ENCODE measurements around the gene AMER2.

DNA sequence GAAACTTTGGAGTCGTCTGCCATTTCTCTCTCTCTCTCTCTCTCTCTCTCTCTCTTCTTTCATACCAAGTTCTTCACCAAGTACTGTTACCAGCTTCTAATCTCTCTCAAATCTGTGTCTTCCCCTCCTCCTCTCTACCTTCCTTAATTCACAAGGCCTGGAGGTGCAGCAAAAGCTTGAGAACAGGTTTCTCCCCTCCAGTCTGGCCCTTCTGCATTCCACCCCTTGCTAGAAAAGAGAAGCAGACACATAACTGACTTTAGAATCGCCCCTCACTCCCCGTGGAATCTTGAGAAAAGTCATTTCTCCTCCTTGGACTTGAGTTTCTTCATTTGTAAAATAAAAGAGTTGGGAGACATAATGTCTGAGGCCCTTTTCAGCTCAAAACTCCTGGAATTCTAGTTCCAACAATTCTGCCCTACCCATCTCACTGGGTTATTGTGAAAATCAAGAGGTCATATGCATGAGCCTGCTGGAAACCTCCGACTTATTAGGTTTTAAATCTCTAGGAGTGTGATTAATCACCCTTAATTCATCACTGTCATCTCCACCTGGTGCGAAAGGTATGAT, 20.4 kb downstream of the AMER2 start:
- TF ChIP-seq SUZ12 (IDR thresholded peaks at IDR 0.05; ENCODE audit: extremely low read depth, insufficient read depth, insufficient read length), result no peak
- no peak for TF ChIP-seq YY1 (IDR thresholded peaks at IDR 0.05; ENCODE audit: insufficient read depth, insufficient read length)
- TF ChIP-seq ZNF274 (IDR thresholded peaks at IDR 0.05; ENCODE audit: low read depth, low read length), result no peak
